Panc1 (cell line): ENCODE results near the gene CD84. TPM values are rescaled to one million over a fixed set of nuclear protein-coding genes. Genes with fewer than 3 reads are reported as not detected.

ENCODE experiments used
- ATAC-seq: fragments of 200-7000 bp; cut with Tn5 transposase; 2 replicates; pipeline ENCODE4 v1.9.1; 2020; ENCODE audit warnings: mild to moderate bottlenecking, moderate library complexity
- BruUV-seq: library from RNA; stranded (reverse); fragments of 400-500 nt; replicated peaks from 2 replicates; lab custom pipeline; 2021; lab: Mats Ljungman, UMichigan
- CTCF ChIA-PET: fragments of 300-600 bp; sonication (Branson Sonifier 250); formaldehyde crosslinking; loops from one replicate; lab custom pipeline; 2022; ENCODE audit warnings: antibody characterized with exemption; lab: Charles Lee
- POLR2A ChIA-PET: fragments of 300-600 bp; sonication (Branson Sonifier 250); formaldehyde crosslinking; loops from one replicate; lab custom pipeline; 2022; ENCODE audit warnings: antibody characterized with exemption; lab: Charles Lee
- DNase-seq: peaks from one replicate; pipeline ENCODE4 v3.0.0-alpha.2; 2010; ENCODE audit warnings: low read depth, low spot score
- H3K27ac ChIP-seq: 2 replicates; pipeline ENCODE4 v1.5.1; 2011; ENCODE audit warnings: mild to moderate bottlenecking, low read length, inconsistent platforms
- H3K27me3 ChIP-seq: fragments of 200-500 bp; sonication (Bioruptor generic); 2 replicates; pipeline ENCODE4 v1.6.0; 2014; ENCODE audit warnings: low read length, inconsistent platforms; ENCODE audit not compliant: control insufficient read depth, insufficient read depth
- H3K36me3 ChIP-seq: fragments of 200-500 bp; sonication (Bioruptor generic); 2 replicates; pipeline ENCODE4 v1.5.1; 2014; ENCODE audit warnings: inconsistent platforms, mild to moderate bottlenecking, low read length, moderate library complexity; ENCODE audit not compliant: control insufficient read depth, insufficient read depth
- H3K4me1 ChIP-seq: 2 replicates; pipeline ENCODE4 v1.5.1; 2011; ENCODE audit warnings: inconsistent platforms, mild to moderate bottlenecking, low read length, moderate library complexity; ENCODE audit not compliant: control insufficient read depth, insufficient read depth
- H3K4me3 ChIP-seq, 2 experiments: 2 replicates each; pipeline ENCODE4 v1.5.1; 2011 to 2012; ENCODE audit warnings: low read depth in 2 of 2, low read length in 2 of 2, mild to moderate bottlenecking in 2 of 2, inconsistent platforms in 1 of 2, moderate library complexity in 1 of 2
- H3K9me3 ChIP-seq: fragments of 200-500 bp; sonication (Bioruptor generic); 2 replicates; pipeline ENCODE4 v1.5.1; 2014; ENCODE audit warnings: low read depth, mild to moderate bottlenecking, inconsistent platforms, low read length, moderate library complexity; ENCODE audit not compliant: control insufficient read depth, insufficient read depth
- CTCF ChIP-seq: fragments of 450-650 bp; IDR thresholded peaks from 2 replicates; pipeline ENCODE4 v1.5.1; 2017; ENCODE audit warnings: mild to moderate bottlenecking
- POLR2AphosphoS5 ChIP-seq: IDR thresholded peaks from 2 replicates; pipeline ENCODE4 v1.6.1; 2012; ENCODE audit warnings: mild to moderate bottlenecking, low read depth, low read length, moderate library complexity
- REST ChIP-seq, 2 experiments: IDR thresholded peaks; 2 replicates each; pipeline ENCODE4 v1.6.1; 2011 to 2012; ENCODE audit warnings: low read depth in 2 of 2, control low read depth in 1 of 2, low read length in 1 of 2, mild to moderate bottlenecking in 1 of 2, moderate library complexity in 1 of 2; ENCODE audit not compliant: insufficient read depth in 1 of 2
- SIN3A ChIP-seq: IDR thresholded peaks from 2 replicates; pipeline ENCODE4 v1.6.1; 2012; ENCODE audit warnings: low read depth, mild to moderate bottlenecking, low read length, moderate library complexity, borderline replicate concordance; ENCODE audit not compliant: insufficient read depth
- TCF7L2 ChIP-seq: IDR thresholded peaks from 2 replicates; pipeline ENCODE4 v1.6.1; 2011; ENCODE audit warnings: mild to moderate bottlenecking, low read depth, low read length, inconsistent platforms
- in situ Hi-C: cut with HindIII; loops from 2 replicates; pipeline ENCODE4 v1.10.0; 2016; ENCODE audit warnings: low sequenced_read_pairs, low pct_unique_long_range_greater_than_20kb
- intact Hi-C: fragments of 100-400 bp; cut with micrococcal nuclease; formaldehyde crosslinking; loops from one replicate; pipeline ENCODE4 v1.10.0; 2022; ENCODE audit not compliant: unreplicated experiment
- total RNA-seq: library from RNA; stranded (reverse); gene quantifications from one replicate; pipeline ENCODE4 v1.2.1, GENCODE V29; 2021; ENCODE audit not compliant: unreplicated experiment

Gene CD84
- total RNA-seq, 1 experiment from 2014 or later, result 0.26 TPM

GRCh38 chr1:160578175-160578524 lies 1.1 kb downstream of the CD84 start:
- CTCF ChIA-PET, result no interaction called here
- BruUV-seq, result no TSS peak
- no peaks in the 10 kb centered on the region for H3K9me3 ChIP-seq
- in situ Hi-C loops (no loop called here), intact Hi-C loops (no loop called here)
- TF ChIP-seq TCF7L2 (no peak), REST (IDR thresholded peaks at IDR 0.05; ENCODE audit: insufficient read depth in 1 of 2, low read depth in 2 of 2, low read length in 1 of 2) (no peak), POLR2AphosphoS5 (no peak), CTCF (no peak), SIN3A (no peak)
- H3K27ac ChIP-seq, result no peak overlapping the region
- H3K4me1 ChIP-seq, result no peaks in the 10 kb centered on the region
- H3K36me3 ChIP-seq, result no peaks in the 10 kb centered on the region
- no peak overlapping the region for H3K4me3 ChIP-seq
- peaks cover 2% of the 10 kb centered on the region; the same call in 1 of the 2 replicates for H3K27me3 ChIP-seq
- DNase-seq, result no peak
- no peak for ATAC-seq
- POLR2A ChIA-PET, result no interaction called here

GRCh38 chr1:160577671-160578070 lies 1.6 kb downstream of the CD84 start:
- intact Hi-C loops (no loop called here), in situ Hi-C loops (no loop called here)
- DNase-seq, result no peak
- CTCF ChIA-PET, result no interaction called here
- H3K4me1 ChIP-seq, result no peaks in the 10 kb centered on the region
- H3K36me3 ChIP-seq, result no peaks in the 10 kb centered on the region
- no peaks in the 10 kb centered on the region for H3K9me3 ChIP-seq
- ATAC-seq, result no peak
- POLR2A ChIA-PET, result no interaction called here
- TF ChIP-seq TCF7L2 (no peak), POLR2AphosphoS5 (no peak)
- no peak overlapping the region for H3K27ac ChIP-seq
- no peak overlapping the region for H3K4me3 ChIP-seq
- peaks cover 2% of the 10 kb centered on the region; the same call in 1 of the 2 replicates for H3K27me3 ChIP-seq
- no TSS peak for BruUV-seq

GRCh38 chr1:160576884-160577283 lies 2.4 kb downstream of the CD84 start:
- Histone ChIP-seq H3K27ac (no peak overlapping the region), H3K4me1 (no peaks in the 10 kb centered on the region), H3K27me3 (peaks cover 2% of the 10 kb centered on the region; the same call in 1 of the 2 replicates), H3K4me3 (no peak overlapping the region), H3K36me3 (no peaks in the 10 kb centered on the region), H3K9me3 (no peaks in the 10 kb centered on the region)
- DNase-seq (no peak), ATAC-seq (no peak)
- TF ChIP-seq TCF7L2 (no peak), REST (IDR thresholded peaks at IDR 0.05; ENCODE audit: insufficient read depth in 1 of 2, low read depth in 2 of 2, low read length in 1 of 2) (no peak), SIN3A (no peak), POLR2AphosphoS5 (no peak), CTCF (no peak)
- ChIA-PET CTCF (no interaction called here), POLR2A (no interaction called here)
- intact Hi-C loops (no loop called here), in situ Hi-C loops (no loop called here)
- no TSS peak for BruUV-seq
